Calu3 (cell line): ENCODE data around the gene APBA1. TPM values are rescaled to one million over a fixed set of nuclear protein-coding genes. Genes with fewer than 3 reads are reported as not detected.

ENCODE experiments used
- BruUV-seq: library from RNA; stranded (reverse); fragments of 400-500 nt; replicated peaks from 2 replicates; lab custom pipeline; 2021; lab: Mats Ljungman, UMichigan
- CTCF ChIA-PET: fragments of 300-600 bp; sonication (Branson Sonifier 250); formaldehyde crosslinking; loops from one replicate; lab custom pipeline; 2022; ENCODE audit warnings: antibody characterized with exemption; lab: Charles Lee
- DNase-seq: peaks from one replicate; pipeline ENCODE4 v3.0.0; 2022
- H3K27ac Mint-ChIP-seq: one replicate; pipeline ENCODE4 v1.8.0; 2022; ENCODE audit warnings: mixed read lengths; ENCODE audit not compliant: unreplicated experiment
- H3K27me3 Mint-ChIP-seq: one replicate; pipeline ENCODE4 v1.8.0; 2022; ENCODE audit warnings: mixed read lengths; ENCODE audit not compliant: unreplicated experiment
- H3K36me3 Mint-ChIP-seq: one replicate; pipeline ENCODE4 v1.8.0; 2022; ENCODE audit warnings: mild to moderate bottlenecking, moderate library complexity, mixed read lengths; ENCODE audit not compliant: insufficient read depth, unreplicated experiment
- H3K4me1 Mint-ChIP-seq: one replicate; pipeline ENCODE4 v1.8.0; 2022; ENCODE audit warnings: mild to moderate bottlenecking, low read depth, mixed read lengths; ENCODE audit not compliant: unreplicated experiment
- H3K4me3 Mint-ChIP-seq: one replicate; pipeline ENCODE4 v1.8.0; 2022; ENCODE audit warnings: mild to moderate bottlenecking, low read depth, moderate library complexity, mixed read lengths; ENCODE audit not compliant: unreplicated experiment
- H3K9me3 Mint-ChIP-seq: one replicate; pipeline ENCODE4 v1.8.0; 2022; ENCODE audit warnings: low read depth, mixed read lengths; ENCODE audit not compliant: unreplicated experiment
- CTCF ChIP-seq: fragments of 200-600 bp; IDR thresholded peaks from one replicate; pipeline ENCODE4 v1.8.0; 2022; ENCODE audit warnings: antibody characterized with exemption; ENCODE audit not compliant: unreplicated experiment
- intact Hi-C: fragments of 100-400 bp; cut with micrococcal nuclease; formaldehyde crosslinking; loops from one replicate; pipeline ENCODE4 v1.10.0; 2022; ENCODE audit not compliant: unreplicated experiment
- total RNA-seq: library from RNA; stranded (reverse); gene quantifications from 2 replicates; pipeline ENCODE4 v1.2.3, GENCODE V29; 2022

APBA1 gene
- total RNA-seq, 1 experiment from 2014 or later: 4.4 TPM

- Mint-ChIP-seq H3K36me3 (no peaks in the 10 kb centered on the region), H3K4me3 (no peak overlapping the region), H3K27me3 (no peaks in the 10 kb centered on the region), H3K9me3 (peaks cover 2% of the 10 kb centered on the region), H3K4me1 (peaks cover 7% of the 10 kb centered on the region), H3K27ac (no peak overlapping the region)
- TF ChIP-seq CTCF: no peak
- BruUV-seq: no TSS peak
- DNase-seq: no peak
- intact Hi-C loops: no loop called here
- CTCF ChIA-PET: no interaction called here
Measured at GRCh38 chr9:69431203-69431602, 241.0 kb downstream of the APBA1 start.

GRCh38 chr9:69430206-69430605 is 242.0 kb downstream of the APBA1 start:
- Mint-ChIP-seq H3K4me1 (peaks cover 7% of the 10 kb centered on the region), H3K36me3 (no peaks in the 10 kb centered on the region), H3K4me3 (no peak overlapping the region), H3K27me3 (no peaks in the 10 kb centered on the region), H3K9me3 (peaks cover 2% of the 10 kb centered on the region), H3K27ac (no peak overlapping the region)
- no peak for TF ChIP-seq CTCF
- BruUV-seq: no TSS peak
- CTCF ChIA-PET: interaction anchor here (0.6 kb wide), 1 partner anchor 31 kb away, joined by 4 read pairs; no protein-coding TSS in a partner anchor
- no peak for DNase-seq
- intact Hi-C loops: no loop called here

GRCh38 chr9:69429281-69429680 is 242.9 kb downstream of the APBA1 start:
- CTCF ChIA-PET: no interaction called here
- Mint-ChIP-seq H3K4me3 (no peak overlapping the region), H3K27ac (no peak overlapping the region), H3K36me3 (no peaks in the 10 kb centered on the region), H3K9me3 (peaks cover 5% of the 10 kb centered on the region), H3K27me3 (no peaks in the 10 kb centered on the region), H3K4me1 (peaks cover 7% of the 10 kb centered on the region)
- intact Hi-C loops: no loop called here
- BruUV-seq: no TSS peak
- DNase-seq: no peak
- no peak for TF ChIP-seq CTCF

- TF ChIP-seq CTCF: no peak
- CTCF ChIA-PET: no interaction called here
- peaks cover 5% of the 10 kb centered on the region for H3K9me3 Mint-ChIP-seq
- intact Hi-C loops: no loop called here
- peaks cover 3% of the 10 kb centered on the region for H3K4me1 Mint-ChIP-seq
- BruUV-seq: no TSS peak
- no peak overlapping the region for H3K4me3 Mint-ChIP-seq
- H3K27me3 Mint-ChIP-seq: no peaks in the 10 kb centered on the region
- H3K36me3 Mint-ChIP-seq: no peaks in the 10 kb centered on the region
- H3K27ac Mint-ChIP-seq: no peak overlapping the region
- DNase-seq: no peak
Measured at GRCh38 chr9:69428017-69428785, 244.0 kb downstream of the APBA1 start.
